CD8-positive, alpha-beta memory T cell (primary cell): Measurements from ENCODE around the gene CPA2. TPM values are rescaled to one million over a fixed set of nuclear protein-coding genes. Genes with fewer than 3 reads are reported as not detected.
A peak's percentile ranks its signal among the peaks of the same experiment; 100 is the strongest.

ENCODE experiments used
- CTCF ChIA-PET: fragments of 350-600 bp; sonication (Branson Sonifier 250); formaldehyde crosslinking; loops from one replicate; lab custom pipeline; 2021; ENCODE audit warnings: antibody characterized with exemption; lab: Charles Lee
- POLR2A ChIA-PET: fragments of 350-600 bp; sonication (Branson Sonifier 250); formaldehyde crosslinking; loops from one replicate; lab custom pipeline; 2021; ENCODE audit warnings: antibody characterized with exemption; lab: Charles Lee
- DNase-seq, 5 donors: peaks; one replicate each; pipeline versions ENCODE4 v3.0.0 to v3.0.0-alpha.2; 2020 to 2022; ENCODE audit warnings: mixed read lengths in 1 of 5
- H3K27ac ChIP-seq: one replicate; pipeline ENCODE4 v1.7.0; 2013; ENCODE audit warnings: low read depth, mild to moderate bottlenecking, low read length, moderate library complexity
- H3K27me3 ChIP-seq: 2 replicates; pipeline ENCODE4 v1.7.0; 2013; ENCODE audit warnings: low read length, mild to moderate bottlenecking; ENCODE audit not compliant: insufficient read depth, poor library complexity, severe bottlenecking
- H3K36me3 ChIP-seq: 2 replicates; pipeline ENCODE4 v1.7.0; 2013; ENCODE audit warnings: mild to moderate bottlenecking, low read length, moderate library complexity; ENCODE audit not compliant: insufficient read depth
- H3K4me1 ChIP-seq: 2 replicates; pipeline ENCODE4 v1.7.0; 2013; ENCODE audit warnings: mild to moderate bottlenecking, low read length, moderate library complexity; ENCODE audit not compliant: insufficient read depth
- H3K4me3 ChIP-seq: 2 replicates; pipeline ENCODE4 v1.7.0; 2013; ENCODE audit warnings: mild to moderate bottlenecking, low read length
- H3K9me3 ChIP-seq: 2 replicates; pipeline ENCODE4 v1.7.0; 2013; ENCODE audit warnings: mild to moderate bottlenecking, low read length
- H3K27ac Mint-ChIP-seq, 8 donors: one replicate each; pipeline ENCODE4 v1.8.0; 2020 to 2021; ENCODE audit warnings: mixed read lengths in 8 of 8, mild to moderate bottlenecking in 6 of 8, inconsistent platforms in 3 of 8, moderate library complexity in 3 of 8
- H3K27me3 Mint-ChIP-seq, 2 donors: one replicate each; pipeline ENCODE4 v1.8.0; 2020 to 2021; ENCODE audit warnings: mixed read lengths in 2 of 2, mild to moderate bottlenecking in 1 of 2, moderate library complexity in 1 of 2
- H3K36me3 Mint-ChIP-seq, 3 donors: one replicate each; pipeline ENCODE4 v1.8.0; 2020 to 2021; ENCODE audit warnings: mixed read lengths in 3 of 3, inconsistent platforms in 1 of 3, mild to moderate bottlenecking in 1 of 3
- H3K4me1 Mint-ChIP-seq, 3 donors: one replicate each; pipeline ENCODE4 v1.8.0; 2020 to 2021; ENCODE audit warnings: mixed read lengths in 3 of 3, inconsistent platforms in 1 of 3, mild to moderate bottlenecking in 1 of 3
- H3K4me3 Mint-ChIP-seq, 7 donors: one replicate each; pipeline ENCODE4 v1.8.0; 2020 to 2021; ENCODE audit warnings: mixed read lengths in 7 of 7, mild to moderate bottlenecking in 6 of 7, moderate library complexity in 4 of 7, inconsistent platforms in 2 of 7
- H3K9me3 Mint-ChIP-seq, 5 donors: one replicate each; pipeline ENCODE4 v1.8.0; 2020 to 2022; ENCODE audit warnings: mixed read lengths in 5 of 5, mild to moderate bottlenecking in 3 of 5, moderate library complexity in 2 of 5, inconsistent platforms in 1 of 5
- polyA plus RNA-seq: library from polyadenylated mRNA; unstranded; fragments of 300-500 nt; fragmentation: Illumina TruSeq; gene quantifications from one replicate; pipeline ENCODE4 v1.2.3, GENCODE V29; 2021
- total RNA-seq, 2 experiments: library from RNA; stranded (reverse); gene quantifications; one replicate each; pipeline ENCODE4 v1.2.3, GENCODE V29; 2021

CPA2 gene
- total and polyA plus RNA-seq, 3 experiments from 2014 or later, result not detected

DNA sequence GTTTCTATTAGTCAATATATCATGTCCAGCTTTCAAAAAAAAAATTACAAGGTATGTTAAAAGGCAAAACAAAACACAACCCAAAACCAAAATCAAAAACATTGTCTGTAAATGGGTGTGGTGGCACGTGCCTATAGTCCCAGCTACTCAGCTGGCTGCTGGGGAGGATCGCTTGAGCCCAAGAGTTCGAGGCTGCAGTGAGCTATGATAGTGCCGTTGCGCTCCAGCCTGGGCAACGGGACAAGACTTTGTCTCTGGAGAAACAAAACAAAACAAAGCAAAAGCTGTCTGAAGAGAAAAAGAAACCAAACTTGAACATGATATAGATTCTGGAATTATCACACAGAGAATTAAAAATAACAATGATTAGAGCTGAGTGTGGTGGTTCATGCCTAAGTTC is 67.6 kb downstream of the CPA2 start:
- H3K9me3 Mint-ChIP-seq, result no peaks in the 10 kb centered on the region
- ChIA-PET POLR2A (no interaction called here), CTCF (no interaction called here)
- Histone ChIP-seq H3K9me3 (no peaks in the 10 kb centered on the region), H3K27me3 (no peaks in the 10 kb centered on the region), H3K4me3 (no peak overlapping the region), H3K4me1 (no peaks in the 10 kb centered on the region), H3K27ac (no peak overlapping the region), H3K36me3 (no peaks in the 10 kb centered on the region)
- H3K4me1 Mint-ChIP-seq, result no peaks in the 10 kb centered on the region
- H3K27ac Mint-ChIP-seq, result no peak overlapping the region
- DNase-seq, result no peak
- H3K4me3 Mint-ChIP-seq, result no peak overlapping the region
- H3K36me3 Mint-ChIP-seq, result no peaks in the 10 kb centered on the region
- H3K27me3 Mint-ChIP-seq, result peaks cover 0 to 5% of the 10 kb centered on the region in 2 donors

DNA sequence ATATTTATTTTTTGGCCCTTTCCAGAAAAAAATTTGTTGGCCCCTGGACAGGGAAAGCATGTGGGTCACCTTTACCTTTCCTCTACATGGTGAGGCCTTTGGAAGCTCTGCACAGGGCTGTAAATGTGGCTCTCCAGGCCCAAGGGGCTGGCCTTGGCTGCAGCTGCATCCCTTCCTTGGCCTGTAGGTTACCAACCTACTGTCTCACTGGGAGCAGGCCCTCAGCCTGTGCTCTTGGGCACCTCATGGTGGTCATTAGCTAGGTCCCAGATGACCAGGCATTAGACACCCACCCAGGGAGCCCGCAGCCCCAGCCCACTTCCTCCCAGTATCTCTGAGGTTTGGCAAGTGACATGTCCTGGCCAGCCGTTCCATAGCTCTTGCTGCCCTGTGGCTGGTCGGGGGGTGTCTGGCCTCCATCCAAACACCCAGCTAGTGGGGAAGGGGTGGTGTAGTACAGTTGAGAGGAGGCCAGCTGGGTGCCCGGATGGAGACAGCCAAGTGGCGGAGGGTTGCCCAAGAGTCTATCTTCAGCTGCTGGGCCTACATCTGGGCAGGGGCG is 70.8 kb downstream of the CPA2 start:
- H3K27ac Mint-ChIP-seq, result no peak overlapping the region
- POLR2A ChIA-PET, result no interaction called here
- Histone ChIP-seq H3K27ac (no peak overlapping the region), H3K27me3 (no peaks in the 10 kb centered on the region), H3K36me3 (no peaks in the 10 kb centered on the region), H3K4me1 (no peaks in the 10 kb centered on the region), H3K9me3 (no peaks in the 10 kb centered on the region), H3K4me3 (no peak overlapping the region)
- peaks cover 2 to 5% of the 10 kb centered on the region in 2 donors for H3K27me3 Mint-ChIP-seq
- no peaks in the 10 kb centered on the region for H3K4me1 Mint-ChIP-seq
- H3K36me3 Mint-ChIP-seq, result no peaks in the 10 kb centered on the region
- DNase-seq, result no peak
- H3K4me3 Mint-ChIP-seq, result peak overlapping the region in 1 of 7 donors; percentile 14
- no peaks in the 10 kb centered on the region for H3K9me3 Mint-ChIP-seq
- CTCF ChIA-PET, result no interaction called here

DNA sequence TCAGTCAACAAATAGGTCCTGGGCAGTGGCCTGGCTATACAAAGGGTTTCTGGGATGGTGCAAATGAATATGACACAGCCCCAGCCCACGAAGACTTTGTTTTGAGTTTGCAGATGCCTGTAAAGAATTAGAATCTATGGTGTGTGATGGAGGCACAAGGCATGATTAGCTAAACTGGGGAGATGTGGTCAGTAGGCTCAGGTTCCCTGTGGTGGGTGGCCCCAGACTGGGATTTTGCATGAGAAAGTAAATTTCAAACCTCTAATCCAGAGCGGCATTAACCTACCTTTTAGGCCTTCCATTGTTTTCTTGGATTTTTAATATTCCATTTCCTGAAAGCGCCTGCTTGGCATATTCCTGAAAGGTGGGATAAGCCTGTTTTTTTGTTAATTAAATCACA is 71.6 kb downstream of the CPA2 start:
- POLR2A ChIA-PET, result no interaction called here
- Histone ChIP-seq H3K4me1 (no peaks in the 10 kb centered on the region), H3K36me3 (no peaks in the 10 kb centered on the region), H3K27me3 (no peaks in the 10 kb centered on the region), H3K27ac (no peak overlapping the region), H3K9me3 (no peaks in the 10 kb centered on the region), H3K4me3 (no peak overlapping the region)
- Mint-ChIP-seq H3K27ac (no peak overlapping the region), H3K36me3 (no peaks in the 10 kb centered on the region), H3K4me3 (no peak overlapping the region), H3K4me1 (no peaks in the 10 kb centered on the region), H3K27me3 (peaks cover 5% of the 10 kb centered on the region in 2 donors), H3K9me3 (no peaks in the 10 kb centered on the region)
- no peak for DNase-seq
- CTCF ChIA-PET, result no interaction called here

Other genes with a start within 250 kb of the CPA2 start
- gene ZC3HC1, start 215.5 kb upstream of the CPA2 start, total RNA-seq, result 10 to 100 TPM; 27.4 to 28.0 TPM
- 10.5 TPM for gene ZC3HC1, start 215.5 kb upstream of the CPA2 start, polyA plus RNA-seq
- gene KLHDC10, start 196.3 kb upstream of the CPA2 start, total RNA-seq, result 10 to 100 TPM; 18.7 to 19.2 TPM
- 2.2 TPM for gene KLHDC10, start 196.3 kb upstream of the CPA2 start, polyA plus RNA-seq
- 10 to 100 TPM; 52.1 to 55.7 TPM for gene TMEM209, start 61.5 kb upstream of the CPA2 start, total RNA-seq
- gene TMEM209, start 61.5 kb upstream of the CPA2 start, polyA plus RNA-seq, result 43.1 TPM
- gene SSMEM1, start 59.0 kb upstream of the CPA2 start, total RNA-seq, result not detected
- gene SSMEM1, start 59.0 kb upstream of the CPA2 start, polyA plus RNA-seq, result not detected
- not detected for gene CPA4, start 26.3 kb downstream of the CPA2 start, total RNA-seq
- not detected for gene CPA4, start 26.3 kb downstream of the CPA2 start, polyA plus RNA-seq
- gene CPA5, start 78.0 kb downstream of the CPA2 start, total RNA-seq, result 1 to 10 TPM; 1.0 to 2.0 TPM
- gene CPA5, start 78.0 kb downstream of the CPA2 start, polyA plus RNA-seq, result 30.5 TPM
- gene CPA1, start 113.6 kb downstream of the CPA2 start, total RNA-seq, result not detected
- gene CPA1, start 113.6 kb downstream of the CPA2 start, polyA plus RNA-seq, result not detected
- 10 to 100 TPM; 16.6 to 18.8 TPM for gene CEP41, start 174.2 kb downstream of the CPA2 start, total RNA-seq
- 23.6 TPM for gene CEP41, start 174.2 kb downstream of the CPA2 start, polyA plus RNA-seq
- 1 to 10 TPM; 1.8 to 2.7 TPM for gene MEST, start 225.2 kb downstream of the CPA2 start, total RNA-seq
- gene MEST, start 225.2 kb downstream of the CPA2 start, polyA plus RNA-seq, result 4.3 TPM